NCI-H146 treated with DMSO at 0.1 percent for 48 hours (cell line): ENCODE data around the gene SLC30A7.
A peak's percentile ranks its signal among the peaks of the same experiment; 100 is the strongest.
"Not testable (repeated sequence)": the region's sequence is repeated elsewhere in the genome, so short reads cannot be mapped to it uniquely, and the experiment has no call there.

Source experiments
- DNase-seq: peaks from one replicate; lab custom pipeline; 2025; ENCODE audit not compliant: unreplicated experiment; lab: John Stamatoyannopoulos, UW

Gene SLC30A7

GRCh38 chr1:100936194-100936967 lies 40.5 kb downstream of the SLC30A7 start:
- no peak for DNase-seq

GRCh38 chr1:100941098-100941527 lies 45.2 kb downstream of the SLC30A7 start:
- no peak for DNase-seq

- no peak for DNase-seq
These were observed 45.8 kb downstream of the SLC30A7 start for GRCh38 chr1:100941580-100942216.

GRCh38 chr1:100942304-100943046 lies 46.6 kb downstream of the SLC30A7 start:
- no peak for DNase-seq

GRCh38 chr1:100943533-100943932 lies 47.6 kb downstream of the SLC30A7 start:
- no peak for DNase-seq

GRCh38 chr1:100946064-100946463 lies 50.2 kb downstream of the SLC30A7 start:
- DNase-seq: not testable (repeated sequence)

- not testable (repeated sequence) for DNase-seq
These were observed 51.9 kb downstream of the SLC30A7 start for GRCh38 chr1:100947816-100948215.

- not testable (repeated sequence) for DNase-seq
These were observed 53.0 kb downstream of the SLC30A7 start for GRCh38 chr1:100948721-100949405.

GRCh38 chr1:100949515-100950158 lies 53.7 kb downstream of the SLC30A7 start:
- DNase-seq: peak; percentile 27

GRCh38 chr1:100950337-100950736 lies 54.4 kb downstream of the SLC30A7 start:
- DNase-seq: no peak

- no peak for DNase-seq
These were observed 54.9 kb downstream of the SLC30A7 start for GRCh38 chr1:100950781-100951180.

- DNase-seq: no peak
These were observed 56.3 kb downstream of the SLC30A7 start for GRCh38 chr1:100952104-100952745.

GRCh38 chr1:100952970-100953369 lies 57.1 kb downstream of the SLC30A7 start:
- DNase-seq: not testable (repeated sequence)

GRCh38 chr1:100953960-100954730 lies 58.3 kb downstream of the SLC30A7 start:
- no peak for DNase-seq

- DNase-seq: no peak
These were observed 59.4 kb downstream of the SLC30A7 start for GRCh38 chr1:100955322-100955721.

GRCh38 chr1:100959502-100960060 lies 63.7 kb downstream of the SLC30A7 start:
- DNase-seq: no peak

GRCh38 chr1:100960098-100960497 lies 64.2 kb downstream of the SLC30A7 start:
- DNase-seq: no peak

GRCh38 chr1:100968621-100969020 lies 72.7 kb downstream of the SLC30A7 start:
- no peak for DNase-seq

- DNase-seq: no peak
These were observed 73.4 kb downstream of the SLC30A7 start for GRCh38 chr1:100969327-100969726.
